ENCODE data around the gene PHEX.

GRCh38 chrX:22095286-22095685 is 63.2 kb downstream of the PHEX start:
- TF ChIP-seq, protein P1, sequence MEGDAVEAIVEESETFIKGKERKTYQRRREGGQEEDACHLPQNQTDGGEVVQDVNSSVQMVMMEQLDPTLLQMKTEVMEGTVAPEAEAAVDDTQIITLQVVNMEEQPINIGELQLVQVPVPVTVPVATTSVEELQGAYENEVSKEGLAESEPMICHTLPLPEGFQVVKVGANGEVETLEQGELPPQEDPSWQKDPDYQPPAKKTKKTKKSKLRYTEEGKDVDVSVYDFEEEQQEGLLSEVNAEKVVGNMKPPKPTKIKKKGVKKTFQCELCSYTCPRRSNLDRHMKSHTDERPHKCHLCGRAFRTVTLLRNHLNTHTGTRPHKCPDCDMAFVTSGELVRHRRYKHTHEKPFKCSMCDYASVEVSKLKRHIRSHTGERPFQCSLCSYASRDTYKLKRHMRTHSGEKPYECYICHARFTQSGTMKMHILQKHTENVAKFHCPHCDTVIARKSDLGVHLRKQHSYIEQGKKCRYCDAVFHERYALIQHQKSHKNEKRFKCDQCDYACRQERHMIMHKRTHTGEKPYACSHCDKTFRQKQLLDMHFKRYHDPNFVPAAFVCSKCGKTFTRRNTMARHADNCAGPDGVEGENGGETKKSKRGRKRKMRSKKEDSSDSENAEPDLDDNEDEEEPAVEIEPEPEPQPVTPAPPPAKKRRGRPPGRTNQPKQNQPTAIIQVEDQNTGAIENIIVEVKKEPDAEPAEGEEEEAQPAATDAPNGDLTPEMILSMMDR (IDR thresholded peaks at IDR 0.05), result no peak
- TF ChIP-seq POLR2A (IDR thresholded peaks at IDR 0.05; ENCODE audit: low read depth), result no peak

All from esophagus muscularis mucosa (tissue), 3 donors.